Activated effector memory CD4-positive, alpha-beta T cell treated with Interleukin-2 at 50 U/mL for 16 hours (primary cell): ENCODE results near the gene TRIM64C.
"Not testable (repeated sequence)": the region's sequence is repeated elsewhere in the genome, so short reads cannot be mapped to it uniquely, and the experiment has no call there.

Experiments
- DNase-seq: peaks from one replicate; pipeline ENCODE4 v3.0.0-alpha.2; 2020

The TRIM64C gene, protein sequence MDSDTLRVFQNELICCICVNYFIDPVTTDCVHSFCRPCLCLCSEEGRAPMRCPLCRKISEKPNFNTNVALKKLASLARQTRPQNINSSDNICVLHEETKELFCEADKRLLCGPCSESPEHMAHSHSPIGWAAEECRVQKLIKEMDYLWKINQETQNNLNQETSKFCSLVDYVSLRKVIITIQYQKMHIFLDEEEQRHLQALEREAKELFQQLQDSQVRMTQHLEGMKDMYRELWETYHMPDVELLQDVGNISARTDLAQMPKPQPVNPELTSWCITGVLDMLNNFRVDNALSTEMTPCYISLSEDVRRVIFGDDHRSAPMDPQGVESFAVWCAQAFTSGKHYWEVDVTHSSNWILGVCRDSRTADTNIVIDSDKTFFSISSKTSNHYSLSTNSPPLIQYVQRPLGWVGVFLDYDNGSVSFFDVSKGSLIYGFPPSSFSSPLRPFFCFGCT

DNA sequence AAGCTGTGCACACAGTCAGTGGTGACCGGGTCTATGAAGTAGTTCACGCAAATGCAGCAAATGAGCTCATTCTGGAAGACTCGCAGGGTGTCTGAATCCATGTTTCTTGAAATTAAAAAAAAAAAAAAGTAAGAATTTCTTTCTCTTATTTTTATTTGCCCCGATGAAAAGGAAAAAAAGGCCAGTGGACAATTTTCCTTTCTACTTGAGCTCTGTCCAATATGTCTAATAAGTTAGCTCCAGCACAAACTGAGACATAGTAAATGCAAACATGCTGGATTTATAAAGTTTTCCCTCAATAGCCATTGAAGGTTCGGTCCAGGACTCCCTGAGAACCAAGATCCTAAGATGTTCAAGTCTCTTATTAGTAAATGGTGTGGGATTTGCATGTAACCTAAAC is at the start of gene TRIM64C:
TSS of gene TRIM64C (minus strand) at position 101 of the 400 bp plus-strand sequence. CDS start at position 101, 0 bp downstream.
- DNase-seq, result not testable (repeated sequence)

DNA sequence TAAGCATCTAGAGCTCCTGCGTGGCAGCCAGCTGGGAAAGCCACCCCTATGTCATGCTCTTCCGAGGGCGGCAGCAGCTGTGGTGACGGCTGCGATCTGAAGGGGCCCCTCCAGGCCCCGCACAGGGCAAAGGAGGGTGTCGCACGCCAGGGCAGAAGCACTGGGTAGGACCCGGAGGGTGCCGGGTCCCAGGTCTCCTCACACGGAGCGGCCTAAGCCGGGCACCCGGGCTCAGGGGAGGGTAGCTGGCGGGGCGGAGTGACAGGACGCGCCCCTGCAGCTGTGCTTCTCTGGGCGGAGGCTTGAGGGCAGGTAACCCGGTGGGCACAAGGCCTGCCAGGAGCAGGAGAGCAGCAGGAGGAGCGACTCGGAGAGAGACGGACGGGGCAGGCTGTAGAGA is 43.4 kb upstream of the TRIM64C start:
- DNase-seq, result not testable (repeated sequence)

DNA sequence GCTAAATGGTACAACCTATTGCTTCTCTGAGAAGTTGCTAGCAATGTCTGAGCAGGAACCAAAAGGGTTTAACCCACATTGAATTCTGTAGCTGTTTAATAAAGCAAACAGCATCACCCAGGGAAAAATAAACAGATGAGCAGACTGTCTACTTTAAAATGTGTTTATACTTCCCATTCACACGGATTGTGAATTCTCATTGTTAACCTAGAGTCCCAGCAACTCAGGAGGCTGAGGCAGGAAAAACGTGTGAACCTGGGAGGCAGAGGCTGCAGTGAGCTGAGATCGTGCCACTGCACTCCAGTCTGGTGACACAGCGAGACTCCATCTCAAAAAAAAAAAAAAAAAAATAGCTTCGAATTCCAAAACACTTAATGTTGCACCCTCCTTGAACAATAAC is 11.0 kb upstream of the TRIM64C start:
- not testable (repeated sequence) for DNase-seq

DNA sequence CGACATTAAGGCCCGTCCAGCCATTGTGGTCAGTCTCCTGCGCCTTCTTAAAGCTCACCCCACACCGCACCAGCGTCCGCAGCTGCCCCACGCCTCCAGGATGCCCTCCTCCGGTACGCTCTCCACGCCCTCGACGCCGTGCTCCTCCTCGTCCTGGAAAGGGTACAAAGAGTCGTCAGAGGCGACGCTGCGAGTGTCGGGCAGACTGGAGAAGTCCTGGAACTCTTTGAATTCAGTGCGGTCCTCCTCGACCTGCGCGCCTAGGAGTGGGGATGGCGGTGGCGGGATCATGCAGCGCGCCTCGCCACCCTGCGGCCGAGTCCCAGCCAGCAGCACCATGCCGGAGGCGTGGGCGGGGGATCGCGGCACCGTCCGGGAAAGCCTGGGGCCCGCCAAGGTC is 9.1 kb downstream of the TRIM64C start:
- not testable (repeated sequence) for DNase-seq

DNA sequence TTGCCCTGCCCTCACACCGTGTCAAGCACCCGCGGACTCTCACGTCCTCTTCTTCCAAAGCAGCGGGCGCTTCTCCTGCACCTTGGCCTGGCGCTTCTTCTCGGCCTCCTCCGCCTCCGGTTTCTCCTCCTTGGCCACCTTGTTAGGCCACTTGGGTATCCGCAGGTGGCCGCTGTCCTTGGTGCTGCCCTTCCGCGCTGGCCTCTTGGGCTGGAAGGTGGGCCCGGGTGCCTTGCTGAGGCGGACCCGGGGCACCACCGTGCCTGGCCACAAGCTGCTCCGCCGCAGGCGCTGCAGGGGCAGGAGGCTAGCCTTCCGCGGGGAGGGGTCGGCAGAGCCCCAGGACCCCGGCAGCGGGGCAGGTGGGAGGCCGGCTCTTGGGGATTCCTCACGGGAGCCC is 10.7 kb downstream of the TRIM64C start:
- not testable (repeated sequence) for DNase-seq

DNA sequence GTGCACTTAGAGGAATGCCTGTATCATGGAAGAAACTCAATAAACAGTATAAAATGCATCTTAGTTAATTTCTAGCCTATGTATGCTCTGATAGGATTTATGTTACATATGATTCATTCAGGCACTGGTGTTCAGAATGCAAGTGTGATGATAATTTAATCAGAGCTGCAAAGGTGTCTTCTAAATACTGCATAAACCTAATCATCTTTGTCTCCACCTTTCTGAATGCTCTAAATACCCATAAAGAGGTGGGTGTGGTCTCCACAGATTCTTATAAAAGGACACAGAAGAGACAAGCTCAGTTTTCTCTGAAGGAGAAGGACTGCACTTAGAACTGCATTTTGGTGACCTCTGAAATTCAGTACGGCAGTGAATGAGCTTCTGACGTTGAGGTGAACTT is 30.4 kb downstream of the TRIM64C start, which contains the start of gene TRIM49B:
TSS of gene TRIM49B (plus strand) at position 301 of the 400 bp plus-strand sequence. CDS start 2,777 bp downstream, outside the sequence.
- not testable (repeated sequence) for DNase-seq
